ENCODE measurements around the gene RBM20. TPM values are rescaled to one million over a fixed set of nuclear protein-coding genes. Genes with fewer than 3 reads are reported as not detected.

Gene RBM20
- total RNA-seq, 1 experiment from 2014 or later: 0.17 TPM

DNA sequence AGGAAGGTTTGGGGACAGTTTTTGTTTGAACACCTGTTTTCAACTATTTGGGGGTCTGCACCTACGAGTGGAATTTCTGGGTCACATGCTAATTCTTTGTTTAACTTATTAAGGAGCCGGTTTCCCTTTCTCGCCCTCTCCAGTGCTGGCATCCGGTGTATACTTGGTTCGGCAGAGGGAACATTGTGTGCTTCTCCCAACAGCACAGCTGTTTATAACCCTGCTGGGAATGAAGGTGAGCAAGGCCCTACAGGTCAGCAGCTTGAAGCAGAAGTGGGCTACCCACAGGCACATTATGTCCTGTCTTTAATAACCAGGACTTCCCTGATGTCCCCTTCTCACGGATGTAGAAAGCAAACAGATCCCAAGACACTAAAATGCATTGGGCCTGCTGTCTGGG is 140.1 kb downstream of the RBM20 start:
- Histone ChIP-seq H3K14ac (ENCODE audit: insufficient read depth, low read length) (no peak overlapping the region), H4K20me1 (ENCODE audit: control insufficient read depth, insufficient read depth, insufficient read length) (no peaks in the 10 kb centered on the region), H3K4ac (ENCODE audit: low read depth, low read length) (no peak overlapping the region), H3T11ph (ENCODE audit: low read length) (no peak overlapping the region), H3K9ac (ENCODE audit: extremely low read depth, insufficient read length, low read length) (no peak overlapping the region), H3K79me2 (ENCODE audit: insufficient read depth, low read length) (no peaks in the 10 kb centered on the region), H3K79me1 (ENCODE audit: insufficient read depth, low read depth, low read length, poor library complexity, severe bottlenecking) (no peaks in the 10 kb centered on the region), H3K56ac (ENCODE audit: insufficient read length, low read depth, low read length) (no peak overlapping the region), H4K5ac (ENCODE audit: insufficient read length, low read depth, low read length) (no peak overlapping the region), H2AFZ (ENCODE audit: low read length) (no peak overlapping the region), H3K23me2 (ENCODE audit: insufficient read length, low read depth, low read length, poor library complexity, severe bottlenecking) (no peaks in the 10 kb centered on the region), H3K9me3 (ENCODE audit: control insufficient read depth, low read depth, low read length) (no peaks in the 10 kb centered on the region), H3K4me2 (ENCODE audit: insufficient read depth, insufficient read length, low read length) (no peak overlapping the region), H3K18ac (ENCODE audit: insufficient read length, low read depth, low read length) (no peak overlapping the region), H2BK20ac (ENCODE audit: low read depth, low read length, poor library complexity, severe bottlenecking) (no peak overlapping the region), H3K27me3 (ENCODE audit: insufficient read depth, low read length) (no peaks in the 10 kb centered on the region), H4K8ac (replicated peaks; ENCODE audit: insufficient read length, low read depth, low read length) (no peak overlapping the region), H2BK15ac (ENCODE audit: low read depth, low read length) (no peak overlapping the region), H2BK12ac (ENCODE audit: insufficient read length, low read depth, low read length) (no peak overlapping the region), H4K91ac (ENCODE audit: insufficient read length, low read depth, low read length) (no peak overlapping the region), H2BK5ac (ENCODE audit: insufficient read length, low read length) (no peak overlapping the region), H2BK120ac (ENCODE audit: low read depth, low read length, poor library complexity, severe bottlenecking) (no peak overlapping the region), H2AK5ac (ENCODE audit: insufficient read length, low read length) (no peak overlapping the region), H3K4me1 (ENCODE audit: insufficient read depth, low read length) (no peaks in the 10 kb centered on the region), H3K27ac (ENCODE audit: insufficient read length, low read depth, low read length) (no peak overlapping the region), H3K23ac (ENCODE audit: insufficient read length, low read depth, low read length) (no peak overlapping the region)
- no peaks in the 10 kb centered on the region; the same call in 1 of the 2 replicates for H3K27me3 Mint-ChIP-seq (ENCODE audit: low read depth)
- H3K36me3 Mint-ChIP-seq (ENCODE audit: insufficient read depth in 1 of 3, low read depth in 3 of 3): no peaks in the 10 kb centered on the region
- DNase-seq: no peak
- TF ChIP-seq, protein P1, sequence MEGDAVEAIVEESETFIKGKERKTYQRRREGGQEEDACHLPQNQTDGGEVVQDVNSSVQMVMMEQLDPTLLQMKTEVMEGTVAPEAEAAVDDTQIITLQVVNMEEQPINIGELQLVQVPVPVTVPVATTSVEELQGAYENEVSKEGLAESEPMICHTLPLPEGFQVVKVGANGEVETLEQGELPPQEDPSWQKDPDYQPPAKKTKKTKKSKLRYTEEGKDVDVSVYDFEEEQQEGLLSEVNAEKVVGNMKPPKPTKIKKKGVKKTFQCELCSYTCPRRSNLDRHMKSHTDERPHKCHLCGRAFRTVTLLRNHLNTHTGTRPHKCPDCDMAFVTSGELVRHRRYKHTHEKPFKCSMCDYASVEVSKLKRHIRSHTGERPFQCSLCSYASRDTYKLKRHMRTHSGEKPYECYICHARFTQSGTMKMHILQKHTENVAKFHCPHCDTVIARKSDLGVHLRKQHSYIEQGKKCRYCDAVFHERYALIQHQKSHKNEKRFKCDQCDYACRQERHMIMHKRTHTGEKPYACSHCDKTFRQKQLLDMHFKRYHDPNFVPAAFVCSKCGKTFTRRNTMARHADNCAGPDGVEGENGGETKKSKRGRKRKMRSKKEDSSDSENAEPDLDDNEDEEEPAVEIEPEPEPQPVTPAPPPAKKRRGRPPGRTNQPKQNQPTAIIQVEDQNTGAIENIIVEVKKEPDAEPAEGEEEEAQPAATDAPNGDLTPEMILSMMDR (conservative IDR thresholded peaks at IDR 0.05): no peak
- H3K4me3 Mint-ChIP-seq: no peak overlapping the region
- no peaks in the 10 kb centered on the region for H3K9me3 Mint-ChIP-seq
- WGBS (ENCODE audit: extremely low coverage, insufficient read length, low lambda C conversion rate): no CpG with 5 or more reads among the region's 6 CpGs
- peaks cover 8 to 11% of the 10 kb centered on the region in 2 experiments for H3K4me1 Mint-ChIP-seq
- no peak overlapping the region for H3K27ac Mint-ChIP-seq
